Osteoblast (primary cell): ENCODE results near the gene ADAR. TPM values are rescaled to one million over a fixed set of nuclear protein-coding genes. Genes with fewer than 3 reads are reported as not detected.

Experiments used
- DNase-seq: peaks from one replicate; pipeline ENCODE4 v3.0.0; 2011; ENCODE audit warnings: low spot score, mixed read lengths; ENCODE audit not compliant: insufficient read length; ENCODE audit errors: missing footprints
- H2AFZ ChIP-seq: 2 replicates; pipeline ENCODE4 v1.6.0; 2011; ENCODE audit warnings: mild to moderate bottlenecking, low read length
- H3K27ac ChIP-seq: 2 replicates; pipeline ENCODE4 v1.5.1; 2011; ENCODE audit warnings: mild to moderate bottlenecking, low read depth, low read length, moderate library complexity
- H3K27me3 ChIP-seq: 2 replicates; pipeline ENCODE4 v1.6.0; 2012; ENCODE audit warnings: mild to moderate bottlenecking, control low read depth, inconsistent platforms, low read length, moderate library complexity; ENCODE audit not compliant: insufficient read depth
- H3K36me3 ChIP-seq: 2 replicates; pipeline ENCODE4 v1.5.1; 2011; ENCODE audit warnings: mild to moderate bottlenecking, low read length, control low read depth, moderate library complexity; ENCODE audit not compliant: insufficient read depth
- H3K4me1 ChIP-seq: 2 replicates; pipeline ENCODE4 v1.5.1; 2011; ENCODE audit warnings: mild to moderate bottlenecking, low read length, control low read depth, moderate library complexity; ENCODE audit not compliant: insufficient read depth
- H3K4me2 ChIP-seq: 2 replicates; pipeline ENCODE4 v1.6.0; 2011; ENCODE audit warnings: mild to moderate bottlenecking, low read length; ENCODE audit not compliant: insufficient read depth
- H3K4me3 ChIP-seq: fragments of 200-600 bp; sonication (generic); 3 replicates; pipeline ENCODE4 v1.5.1; 2012; ENCODE audit warnings: mild to moderate bottlenecking, low read length, inconsistent platforms; ENCODE audit not compliant: insufficient read depth
- H3K79me2 ChIP-seq: 2 replicates; pipeline ENCODE4 v1.6.0; 2012; ENCODE audit warnings: mild to moderate bottlenecking, low read length, control low read depth, inconsistent platforms; ENCODE audit not compliant: insufficient read depth
- H3K9me3 ChIP-seq: 2 replicates; pipeline ENCODE4 v1.5.1; 2011; ENCODE audit warnings: low read depth, low read length, control low read depth
- H4K20me1 ChIP-seq: 2 replicates; pipeline ENCODE4 v1.6.0; 2012; ENCODE audit warnings: mild to moderate bottlenecking, low read length, control low read depth; ENCODE audit not compliant: insufficient read depth
- total RNA-seq: library from RNA; depleted of rRNA; stranded (reverse); fragments of >200 nt; gene quantifications from 2 replicates; pipeline ENCODE4 v1.2.3, GENCODE V29; 2012
- TF ChIP-seq, protein P1 (sequence below): IDR thresholded peaks from 2 replicates; pipeline ENCODE4 v1.5.1; 2011; ENCODE audit warnings: mild to moderate bottlenecking, low read depth, low read length, moderate library complexity; ENCODE audit errors: extremely low read depth

The ADAR gene
- total RNA-seq, 1 donor = 118 TPM

DNA sequence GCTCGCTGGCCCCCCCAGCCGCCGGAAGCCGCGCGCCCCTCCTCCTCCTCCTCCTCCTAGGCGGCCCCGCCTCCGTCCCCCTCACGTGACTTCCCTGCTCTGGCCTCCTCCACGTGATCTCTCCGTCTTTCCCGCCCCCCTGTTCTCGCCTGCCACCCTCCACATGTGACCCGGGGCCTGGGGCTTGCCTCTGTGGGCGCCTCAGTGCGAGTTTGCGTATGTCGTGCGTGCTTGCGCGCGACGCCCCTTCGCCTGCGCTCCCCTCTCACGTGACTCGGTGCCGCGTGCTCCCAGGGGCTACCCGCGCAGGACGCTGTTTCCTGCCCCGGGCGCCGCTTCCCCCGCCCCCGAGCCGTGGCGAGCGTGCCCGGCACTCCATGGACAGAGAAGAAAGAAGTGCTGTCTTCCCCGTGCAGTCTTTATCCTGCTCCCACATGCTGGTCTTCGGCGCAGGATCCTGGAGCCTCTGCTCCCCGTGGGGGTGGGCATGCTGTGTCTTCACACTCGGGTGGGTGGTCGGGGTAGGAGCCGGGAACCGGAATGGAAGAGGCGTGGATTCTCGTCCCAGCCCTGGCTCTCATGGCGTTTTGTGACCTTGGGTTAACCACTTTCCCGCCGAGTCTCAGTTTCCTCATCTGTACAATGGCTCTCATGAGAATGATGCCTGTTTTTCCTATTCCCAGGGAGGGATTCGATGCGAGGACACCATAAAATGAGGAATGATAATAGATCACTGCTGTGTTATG lies 49.1 kb downstream of the ADAR start:
- peak; percentile 99 for DNase-seq
- Histone ChIP-seq H3K27me3 (no peaks in the 10 kb centered on the region), H4K20me1 (peaks cover 28% of the 10 kb centered on the region), H3K79me2 (peaks cover 37% of the 10 kb centered on the region), H3K4me1 (peaks cover 26% of the 10 kb centered on the region), H3K4me2 (peak overlapping the region; percentile 89), H3K9me3 (no peaks in the 10 kb centered on the region), H2AFZ (peak overlapping the region; percentile 87), H3K4me3 (peak overlapping the region; percentile 84), H3K27ac (peak overlapping the region; percentile 81), H3K36me3 (peaks cover 20% of the 10 kb centered on the region)
- TF ChIP-seq, protein P1, sequence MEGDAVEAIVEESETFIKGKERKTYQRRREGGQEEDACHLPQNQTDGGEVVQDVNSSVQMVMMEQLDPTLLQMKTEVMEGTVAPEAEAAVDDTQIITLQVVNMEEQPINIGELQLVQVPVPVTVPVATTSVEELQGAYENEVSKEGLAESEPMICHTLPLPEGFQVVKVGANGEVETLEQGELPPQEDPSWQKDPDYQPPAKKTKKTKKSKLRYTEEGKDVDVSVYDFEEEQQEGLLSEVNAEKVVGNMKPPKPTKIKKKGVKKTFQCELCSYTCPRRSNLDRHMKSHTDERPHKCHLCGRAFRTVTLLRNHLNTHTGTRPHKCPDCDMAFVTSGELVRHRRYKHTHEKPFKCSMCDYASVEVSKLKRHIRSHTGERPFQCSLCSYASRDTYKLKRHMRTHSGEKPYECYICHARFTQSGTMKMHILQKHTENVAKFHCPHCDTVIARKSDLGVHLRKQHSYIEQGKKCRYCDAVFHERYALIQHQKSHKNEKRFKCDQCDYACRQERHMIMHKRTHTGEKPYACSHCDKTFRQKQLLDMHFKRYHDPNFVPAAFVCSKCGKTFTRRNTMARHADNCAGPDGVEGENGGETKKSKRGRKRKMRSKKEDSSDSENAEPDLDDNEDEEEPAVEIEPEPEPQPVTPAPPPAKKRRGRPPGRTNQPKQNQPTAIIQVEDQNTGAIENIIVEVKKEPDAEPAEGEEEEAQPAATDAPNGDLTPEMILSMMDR = no peak

DNA sequence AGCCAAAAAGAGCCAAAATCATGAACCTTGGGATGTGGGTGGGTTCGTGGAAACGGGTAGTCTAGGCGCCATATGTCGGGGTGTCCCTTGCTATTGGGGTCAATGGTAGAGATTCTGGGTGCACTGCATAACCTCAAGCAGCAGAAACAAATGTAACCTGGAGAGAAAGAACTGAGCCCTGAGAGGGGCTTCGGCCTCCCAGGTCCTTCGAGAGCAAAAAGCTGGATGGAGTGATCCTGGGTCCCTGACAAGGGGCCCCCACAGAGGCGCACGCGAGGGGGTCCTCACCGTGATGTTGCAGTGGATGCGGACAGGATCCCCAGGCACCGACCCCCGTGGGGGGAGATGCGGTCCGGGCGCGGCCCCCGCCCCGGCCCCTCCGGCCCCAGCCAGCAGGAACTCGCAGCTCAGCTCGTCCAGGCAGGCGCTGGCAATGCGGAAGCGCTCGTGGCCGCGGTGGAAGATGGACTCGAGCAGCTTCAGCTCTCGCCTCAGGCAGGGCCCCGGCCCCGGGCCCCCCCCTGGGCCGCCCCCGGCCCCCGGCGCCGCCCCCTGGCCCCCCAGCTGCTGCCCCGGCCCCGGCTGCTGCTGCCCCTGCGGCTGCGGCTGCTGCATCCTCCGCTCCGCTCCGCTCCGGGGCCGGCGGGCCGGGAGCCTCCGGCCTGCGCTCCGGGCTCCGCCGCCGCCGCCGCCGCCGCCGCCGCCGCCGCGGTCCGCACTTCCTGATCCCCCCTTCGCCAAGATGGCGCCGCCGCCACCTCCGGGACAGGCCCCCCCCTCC lies 49.9 kb downstream of the ADAR start, which contains the start of gene UBE2Q1:
TSS of gene UBE2Q1 (minus strand) at position 724 of the 781 bp plus-strand sequence. CDS start at position 615, 109 bp downstream.
- H2AFZ ChIP-seq = peak within 1 kb of the TSS; percentile 87
- peaks cover 28% of the 10 kb centered on the region for H4K20me1 ChIP-seq
- peak within 1 kb of the TSS; percentile 84 for H3K4me3 ChIP-seq
- DNase-seq = peak; percentile 85
- no peaks in the 10 kb centered on the region for H3K27me3 ChIP-seq
- H3K36me3 ChIP-seq = peaks cover 28% of the 10 kb centered on the region
- peak within 1 kb of the TSS; percentile 81 for H3K27ac ChIP-seq
- H3K9me3 ChIP-seq = no peaks in the 10 kb centered on the region
- TF ChIP-seq, protein P1 = no peak
- H3K4me2 ChIP-seq = peak within 1 kb of the TSS; percentile 99
- peaks cover 26% of the 10 kb centered on the region for H3K4me1 ChIP-seq
- peaks cover 37% of the 10 kb centered on the region for H3K79me2 ChIP-seq

DNA sequence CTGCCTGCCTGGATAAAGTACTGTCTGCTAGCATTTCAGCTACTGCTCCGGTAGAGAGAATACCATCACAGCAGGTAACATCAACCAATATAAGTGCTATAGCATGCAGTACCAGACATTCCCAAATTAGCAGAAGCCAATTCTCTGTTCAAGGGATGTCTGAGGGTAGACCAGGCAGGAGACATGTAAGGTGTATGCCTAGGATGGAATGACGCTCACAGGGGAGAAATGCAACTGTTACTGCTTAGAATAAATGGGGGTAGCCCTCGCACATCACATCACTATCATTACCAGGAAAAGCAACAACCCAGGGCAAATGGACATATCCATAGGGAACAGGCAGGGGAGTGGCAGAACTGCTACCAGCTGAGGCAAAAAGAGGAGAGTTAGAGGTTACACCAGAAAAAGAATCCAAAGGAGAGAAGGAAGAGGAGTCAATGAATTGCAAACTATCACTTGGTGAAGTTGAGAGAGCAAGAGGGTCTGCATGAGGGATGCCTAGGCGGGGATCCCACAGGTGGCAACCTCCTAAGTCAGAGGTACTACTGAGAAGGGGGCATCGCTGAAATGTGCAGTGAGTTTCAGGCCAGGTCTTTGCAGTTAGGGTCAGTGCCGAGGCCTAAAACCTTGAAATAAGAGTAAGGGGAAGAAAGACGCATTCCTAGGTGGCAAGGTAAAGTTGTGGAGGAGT lies 50.6 kb downstream of the ADAR start:
- H2AFZ ChIP-seq = peak overlapping the region; percentile 16
- H3K36me3 ChIP-seq = peaks cover 35% of the 10 kb centered on the region
- peak overlapping the region; percentile 84 for H3K4me3 ChIP-seq
- peaks cover 26% of the 10 kb centered on the region for H3K4me1 ChIP-seq
- peaks cover 37% of the 10 kb centered on the region for H3K79me2 ChIP-seq
- peak overlapping the region; percentile 68 for H3K27ac ChIP-seq
- TF ChIP-seq, protein P1 = no peak
- DNase-seq = no peak
- H3K27me3 ChIP-seq = no peaks in the 10 kb centered on the region
- H3K9me3 ChIP-seq = no peaks in the 10 kb centered on the region
- peak overlapping the region; percentile 99 for H3K4me2 ChIP-seq
- H4K20me1 ChIP-seq = peaks cover 31% of the 10 kb centered on the region
